HepG2 (cell line): Measurements from ENCODE around the gene TMEM95. TPM values are rescaled to one million over a fixed set of nuclear protein-coding genes. Genes with fewer than 3 reads are reported as not detected.

Experiments
- polyA plus RNA-seq, 8 experiments: library from polyadenylated mRNA; depleted of rRNA in 3 of 8; stranded (reverse) in 7 of 8; unstranded in 1 of 8; fragments of >200 nt; fragmentation: Illumina TruSeq in 4 of 8; extraction: Trizol in 4 of 8; gene quantifications; 2 replicates each; pipeline versions ENCODE4 v1.2.1 to v1.2.3, GENCODE V29; 2011 to 2016; ENCODE audit warnings: low read depth in 4 of 8, missing spikeins in 1 of 8, mixed read lengths in 1 of 8; ENCODE audit not compliant: insufficient read depth in 1 of 8
- total RNA-seq, 5 experiments: library from RNA; depleted of rRNA; stranded (reverse); fragments of >200 nt; fragmentation: Illumina TruSeq; extraction: Trizol; gene quantifications; 2 replicates each; pipeline ENCODE4 v1.2.3, GENCODE V29; 2016; ENCODE audit warnings: low read depth in 1 of 5
- TF ChIP-seq, protein P1 (sequence below): sonication (generic); formaldehyde crosslinking; IDR thresholded peaks from 2 replicates; pipeline ENCODE4 v1.9.0; 2021; ENCODE audit warnings: mild to moderate bottlenecking, missing genetic modification reagents
- TF ChIP-seq, protein P2 (sequence below): sonication (generic); formaldehyde crosslinking; IDR thresholded peaks from 2 replicates; pipeline ENCODE4 v1.8.1; 2022; ENCODE audit warnings: low read depth, mild to moderate bottlenecking, missing genetic modification reagents

TMEM95 gene
- total and polyA plus RNA-seq, 2 of the 13 experiments (the other 11 are each of a cell fraction or from before 2014, with no cell fraction given), result not detected

DNA sequence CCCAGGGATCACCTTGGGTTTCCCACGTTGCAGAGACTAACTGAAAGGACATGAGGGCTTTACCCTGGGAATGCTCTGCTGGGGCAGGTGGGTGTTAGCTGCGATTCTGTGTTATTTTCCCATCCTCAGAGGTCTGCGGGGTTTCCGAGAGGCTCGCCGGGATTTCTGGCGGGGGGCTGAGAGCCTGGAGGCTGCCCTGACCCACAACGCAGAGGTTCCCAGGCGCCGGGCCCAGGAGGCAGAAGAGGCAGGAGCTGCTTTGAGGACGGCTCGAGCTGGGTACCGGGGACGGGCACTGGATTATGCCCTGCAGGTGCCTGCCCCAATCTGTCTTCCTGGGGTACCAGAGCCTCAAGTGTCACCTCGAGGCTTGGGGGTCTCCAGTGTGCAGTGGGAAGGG is 11.7 kb upstream of the TMEM95 start (continued):
- TF ChIP-seq, protein P1, sequence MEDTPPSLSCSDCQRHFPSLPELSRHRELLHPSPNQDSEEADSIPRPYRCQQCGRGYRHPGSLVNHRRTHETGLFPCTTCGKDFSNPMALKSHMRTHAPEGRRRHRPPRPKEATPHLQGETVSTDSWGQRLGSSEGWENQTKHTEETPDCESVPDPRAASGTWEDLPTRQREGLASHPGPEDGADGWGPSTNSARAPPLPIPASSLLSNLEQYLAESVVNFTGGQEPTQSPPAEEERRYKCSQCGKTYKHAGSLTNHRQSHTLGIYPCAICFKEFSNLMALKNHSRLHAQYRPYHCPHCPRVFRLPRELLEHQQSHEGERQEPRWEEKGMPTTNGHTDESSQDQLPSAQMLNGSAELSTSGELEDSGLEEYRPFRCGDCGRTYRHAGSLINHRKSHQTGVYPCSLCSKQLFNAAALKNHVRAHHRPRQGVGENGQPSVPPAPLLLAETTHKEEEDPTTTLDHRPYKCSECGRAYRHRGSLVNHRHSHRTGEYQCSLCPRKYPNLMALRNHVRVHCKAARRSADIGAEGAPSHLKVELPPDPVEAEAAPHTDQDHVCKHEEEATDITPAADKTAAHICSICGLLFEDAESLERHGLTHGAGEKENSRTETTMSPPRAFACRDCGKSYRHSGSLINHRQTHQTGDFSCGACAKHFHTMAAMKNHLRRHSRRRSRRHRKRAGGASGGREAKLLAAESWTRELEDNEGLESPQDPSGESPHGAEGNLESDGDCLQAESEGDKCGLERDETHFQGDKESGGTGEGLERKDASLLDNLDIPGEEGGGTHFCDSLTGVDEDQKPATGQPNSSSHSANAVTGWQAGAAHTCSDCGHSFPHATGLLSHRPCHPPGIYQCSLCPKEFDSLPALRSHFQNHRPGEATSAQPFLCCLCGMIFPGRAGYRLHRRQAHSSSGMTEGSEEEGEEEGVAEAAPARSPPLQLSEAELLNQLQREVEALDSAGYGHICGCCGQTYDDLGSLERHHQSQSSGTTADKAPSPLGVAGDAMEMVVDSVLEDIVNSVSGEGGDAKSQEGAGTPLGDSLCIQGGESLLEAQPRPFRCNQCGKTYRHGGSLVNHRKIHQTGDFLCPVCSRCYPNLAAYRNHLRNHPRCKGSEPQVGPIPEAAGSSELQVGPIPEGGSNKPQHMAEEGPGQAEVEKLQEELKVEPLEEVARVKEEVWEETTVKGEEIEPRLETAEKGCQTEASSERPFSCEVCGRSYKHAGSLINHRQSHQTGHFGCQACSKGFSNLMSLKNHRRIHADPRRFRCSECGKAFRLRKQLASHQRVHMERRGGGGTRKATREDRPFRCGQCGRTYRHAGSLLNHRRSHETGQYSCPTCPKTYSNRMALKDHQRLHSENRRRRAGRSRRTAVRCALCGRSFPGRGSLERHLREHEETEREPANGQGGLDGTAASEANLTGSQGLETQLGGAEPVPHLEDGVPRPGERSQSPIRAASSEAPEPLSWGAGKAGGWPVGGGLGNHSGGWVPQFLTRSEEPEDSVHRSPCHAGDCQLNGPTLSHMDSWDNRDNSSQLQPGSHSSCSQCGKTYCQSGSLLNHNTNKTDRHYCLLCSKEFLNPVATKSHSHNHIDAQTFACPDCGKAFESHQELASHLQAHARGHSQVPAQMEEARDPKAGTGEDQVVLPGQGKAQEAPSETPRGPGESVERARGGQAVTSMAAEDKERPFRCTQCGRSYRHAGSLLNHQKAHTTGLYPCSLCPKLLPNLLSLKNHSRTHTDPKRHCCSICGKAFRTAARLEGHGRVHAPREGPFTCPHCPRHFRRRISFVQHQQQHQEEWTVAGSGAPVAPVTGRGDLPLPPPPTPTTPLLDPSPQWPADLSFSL (CRISPR knock-in tag), result no peak
- TF ChIP-seq, protein P2, sequence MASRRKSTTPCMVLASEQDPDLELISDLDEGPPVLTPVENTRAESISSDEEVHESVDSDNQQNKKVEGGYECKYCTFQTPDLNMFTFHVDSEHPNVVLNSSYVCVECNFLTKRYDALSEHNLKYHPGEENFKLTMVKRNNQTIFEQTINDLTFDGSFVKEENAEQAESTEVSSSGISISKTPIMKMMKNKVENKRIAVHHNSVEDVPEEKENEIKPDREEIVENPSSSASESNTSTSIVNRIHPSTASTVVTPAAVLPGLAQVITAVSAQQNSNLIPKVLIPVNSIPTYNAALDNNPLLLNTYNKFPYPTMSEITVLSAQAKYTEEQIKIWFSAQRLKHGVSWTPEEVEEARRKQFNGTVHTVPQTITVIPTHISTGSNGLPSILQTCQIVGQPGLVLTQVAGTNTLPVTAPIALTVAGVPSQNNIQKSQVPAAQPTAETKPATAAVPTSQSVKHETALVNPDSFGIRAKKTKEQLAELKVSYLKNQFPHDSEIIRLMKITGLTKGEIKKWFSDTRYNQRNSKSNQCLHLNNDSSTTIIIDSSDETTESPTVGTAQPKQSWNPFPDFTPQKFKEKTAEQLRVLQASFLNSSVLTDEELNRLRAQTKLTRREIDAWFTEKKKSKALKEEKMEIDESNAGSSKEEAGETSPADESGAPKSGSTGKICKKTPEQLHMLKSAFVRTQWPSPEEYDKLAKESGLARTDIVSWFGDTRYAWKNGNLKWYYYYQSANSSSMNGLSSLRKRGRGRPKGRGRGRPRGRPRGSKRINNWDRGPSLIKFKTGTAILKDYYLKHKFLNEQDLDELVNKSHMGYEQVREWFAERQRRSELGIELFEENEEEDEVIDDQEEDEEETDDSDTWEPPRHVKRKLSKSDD (CRISPR knock-in tag), result no peak
